ENCODE measurements around the gene RFTN1.

The RFTN1 gene

GRCh38 chr3:16468002-16468335 is 45.5 kb downstream of the RFTN1 start:
- no peak for DNase-seq (ENCODE audit: low read depth in 2 of 2, low spot score in 1 of 2)

- DNase-seq (ENCODE audit: low read depth in 2 of 2, low spot score in 1 of 2), result no peak
Observed at GRCh38 chr3:16467393-16467792, 46.1 kb downstream of the RFTN1 start.

DNA sequence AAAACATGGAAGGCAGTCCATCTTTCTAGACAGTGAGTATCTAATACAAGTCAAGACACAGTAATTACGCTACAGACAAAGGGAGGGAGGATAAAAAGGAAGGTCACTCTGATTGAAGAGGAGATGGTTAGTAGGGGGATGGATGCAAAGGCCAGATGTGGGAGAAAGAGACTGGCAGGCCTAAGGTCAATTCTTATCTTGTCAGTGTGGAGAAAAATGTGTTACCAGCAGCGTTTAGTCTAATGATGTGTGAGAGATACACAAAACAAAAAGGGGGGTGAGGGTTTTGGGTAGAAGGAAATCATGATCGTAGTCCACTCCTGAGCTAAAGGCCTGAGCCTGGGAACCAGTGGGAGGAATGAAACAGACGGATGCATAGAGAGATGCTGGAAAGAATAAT is 46.7 kb downstream of the RFTN1 start:
- no peak for DNase-seq (ENCODE audit: low read depth in 2 of 2, low spot score in 1 of 2)

DNA sequence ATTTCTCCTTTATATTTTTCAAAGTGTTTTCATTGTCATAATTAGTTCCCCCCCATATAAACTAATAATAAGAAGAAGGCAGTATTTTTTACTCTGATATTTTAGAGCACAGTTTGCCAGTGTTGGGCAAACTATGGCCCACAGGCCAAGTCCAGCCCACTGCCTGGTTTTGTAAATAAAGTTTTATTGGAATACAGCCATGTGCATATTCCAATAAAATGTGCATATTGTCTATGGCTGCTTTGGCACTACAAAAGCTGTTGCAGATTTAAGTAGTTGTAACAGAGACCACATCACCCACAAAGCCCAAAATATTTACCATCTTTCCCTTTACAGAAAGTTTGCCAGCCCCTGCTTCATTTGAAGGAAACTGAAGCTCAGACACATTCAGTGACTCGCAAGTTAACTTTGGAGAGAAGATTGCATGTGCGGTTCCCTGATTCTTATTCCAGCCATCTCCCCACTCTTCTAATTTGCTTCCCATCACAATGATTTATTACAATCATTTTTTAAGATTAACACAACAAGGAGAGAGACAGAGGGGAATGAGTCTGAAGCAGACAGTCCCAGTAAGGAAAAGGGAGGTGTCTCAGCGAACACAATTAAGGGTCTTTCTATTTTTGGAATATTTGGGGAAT is 48.9 kb downstream of the RFTN1 start:
- DNase-seq (ENCODE audit: low read depth in 2 of 2, low spot score in 1 of 2), result no peak

DNA sequence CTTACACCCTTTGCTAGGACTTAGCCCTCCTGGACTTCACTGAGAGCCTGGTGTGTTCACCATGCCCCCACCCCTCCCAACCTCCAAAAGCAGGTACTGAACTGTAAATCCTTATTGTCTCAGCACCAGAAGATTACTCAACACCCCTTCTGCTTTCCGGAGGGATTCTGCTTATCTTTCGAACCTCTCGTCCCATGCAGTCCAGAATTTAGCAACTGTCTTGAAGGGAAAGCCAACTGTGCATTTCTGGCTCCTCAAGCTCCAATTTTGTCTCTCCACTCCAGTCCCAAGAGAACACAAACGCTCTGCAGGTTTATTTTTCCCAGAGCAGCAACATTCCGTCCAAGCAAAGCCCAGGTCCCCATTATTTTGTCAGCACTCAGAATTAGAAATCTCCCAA is 49.6 kb downstream of the RFTN1 start:
- no peak for DNase-seq (ENCODE audit: low read depth in 2 of 2, low spot score in 1 of 2)

GRCh38 chr3:16463119-16463518 is 50.4 kb downstream of the RFTN1 start:
- no peak for DNase-seq (ENCODE audit: low read depth in 2 of 2, low spot score in 1 of 2)

DNA sequence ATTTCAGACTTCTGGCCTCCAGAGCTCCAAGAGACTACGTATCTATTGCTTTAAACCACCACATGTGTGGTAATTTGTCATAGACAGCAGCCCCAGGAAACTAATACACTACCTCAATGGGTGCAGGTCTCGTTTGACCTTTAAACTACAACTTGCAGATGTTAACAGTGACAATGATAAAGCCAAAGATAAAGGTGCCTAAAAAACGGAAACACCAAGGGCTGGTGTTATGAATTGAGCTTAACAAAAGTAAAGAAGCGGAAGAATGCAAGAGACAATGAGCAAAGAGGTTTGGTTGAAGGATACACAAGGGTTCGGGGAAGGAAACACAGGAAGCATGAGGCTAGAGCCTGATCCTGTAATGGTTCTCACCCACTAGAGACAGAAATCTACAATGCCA is 50.8 kb downstream of the RFTN1 start:
- no peak for DNase-seq (ENCODE audit: low read depth in 2 of 2, low spot score in 1 of 2)

DNA sequence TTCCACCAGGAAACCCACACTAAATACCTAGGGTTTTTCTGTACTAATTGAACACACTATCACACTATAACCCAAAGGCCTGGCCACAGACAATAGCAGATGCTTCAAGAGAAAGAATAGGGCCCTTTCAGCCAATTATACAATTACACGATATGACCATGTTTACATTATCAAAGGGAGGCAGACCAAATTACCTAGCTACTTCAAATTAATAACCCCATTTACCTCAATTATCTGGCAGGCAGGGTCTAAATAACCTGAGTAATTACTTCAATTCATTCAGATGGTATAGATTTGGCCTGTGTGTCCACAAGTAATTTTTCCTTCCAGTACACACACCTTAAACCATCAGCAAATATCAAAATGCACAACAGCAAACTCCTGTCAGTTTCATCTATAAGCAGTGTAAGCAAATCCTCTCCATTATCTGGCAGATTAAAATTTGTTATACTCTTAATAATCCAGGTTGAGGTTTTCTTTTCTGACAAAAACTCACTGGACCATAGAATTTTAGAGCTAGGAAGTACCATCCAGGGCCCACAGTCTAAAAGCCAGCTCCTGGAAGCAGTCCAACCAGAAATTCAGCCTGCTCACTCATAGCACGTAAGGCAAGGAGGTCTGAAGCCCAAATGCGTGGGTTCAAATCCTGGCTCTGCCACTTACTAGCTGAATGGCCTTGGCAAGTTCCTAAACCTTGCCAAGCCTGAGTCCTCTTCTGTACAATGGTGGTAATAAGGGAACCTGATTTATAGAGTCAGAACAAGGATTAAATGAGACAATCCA is 51.8 kb downstream of the RFTN1 start:
- DNase-seq (ENCODE audit: low read depth in 2 of 2, low spot score in 1 of 2), result no peak

DNA sequence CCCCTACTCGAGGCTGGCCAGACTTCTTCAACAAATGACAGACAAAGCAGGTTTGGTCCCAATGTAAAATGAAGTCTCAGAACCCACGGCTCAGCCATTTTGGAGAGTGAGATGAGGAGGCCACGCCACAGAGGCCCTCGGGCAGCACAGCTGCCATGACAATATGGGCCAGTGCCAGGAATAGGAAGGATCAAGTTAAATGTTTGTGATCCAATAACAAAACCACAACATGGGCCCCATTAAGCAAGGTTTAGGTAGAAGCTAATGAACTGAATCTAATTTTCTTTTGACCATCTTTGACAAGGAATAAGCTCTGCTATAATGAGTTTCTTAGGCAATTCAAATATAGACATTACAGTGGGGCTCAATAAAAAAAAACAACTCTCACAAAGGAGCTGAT is 52.6 kb downstream of the RFTN1 start:
- DNase-seq (ENCODE audit: low read depth in 2 of 2, low spot score in 1 of 2), result no peak

DNA sequence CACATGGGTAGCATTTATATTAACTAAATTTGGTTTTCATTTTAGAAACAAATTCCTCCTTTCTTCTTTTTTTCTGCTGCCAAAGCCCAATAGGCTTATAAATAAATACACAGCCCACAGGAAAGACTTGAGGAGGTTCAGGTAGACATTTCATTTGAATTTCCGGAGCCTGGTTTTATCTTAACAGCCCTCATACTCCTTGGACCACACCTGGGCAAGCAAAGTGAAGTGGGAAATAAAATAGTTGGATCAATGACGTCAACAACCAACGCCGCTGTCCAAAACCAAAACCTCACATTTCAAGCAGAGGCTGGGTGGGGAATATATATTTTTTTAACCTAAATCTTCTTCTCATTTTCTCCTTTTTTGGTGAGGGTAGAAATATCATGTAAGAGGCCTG is 53.2 kb downstream of the RFTN1 start:
- DNase-seq (ENCODE audit: low read depth in 2 of 2, low spot score in 1 of 2), result no peak

DNA sequence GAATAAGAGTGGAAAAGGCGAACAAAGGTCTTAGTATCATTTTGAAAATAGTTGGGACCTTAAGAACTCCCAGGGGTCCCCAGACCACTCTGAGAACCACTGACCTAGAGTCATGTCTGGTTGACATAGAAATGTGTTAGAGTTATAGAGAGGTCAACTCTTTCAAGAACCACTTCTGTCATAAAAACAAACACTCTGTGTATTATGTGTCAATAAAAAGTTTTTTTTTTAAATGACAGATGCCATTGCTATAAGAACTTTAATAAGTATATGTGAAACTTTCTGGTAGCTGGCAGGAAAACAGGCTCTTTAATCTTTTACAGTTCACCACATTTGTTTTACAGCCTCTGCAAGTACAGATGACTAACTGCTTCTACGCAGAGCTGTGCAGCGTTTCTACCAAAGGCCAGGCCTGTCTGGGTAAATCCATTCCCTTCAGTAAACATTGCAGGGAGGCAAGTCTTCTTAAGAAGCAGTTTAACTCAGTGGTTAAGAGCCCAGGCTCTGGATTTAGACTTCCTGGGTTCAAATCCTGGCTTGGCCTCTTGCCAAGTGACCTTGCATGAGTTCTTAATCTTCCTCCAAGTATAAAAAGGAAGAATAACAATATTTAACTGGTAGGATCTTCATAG is 56.6 kb downstream of the RFTN1 start:
- no peak for DNase-seq (ENCODE audit: low read depth in 2 of 2, low spot score in 1 of 2)

GRCh38 chr3:16455966-16456365 is 57.5 kb downstream of the RFTN1 start:
- no peak for DNase-seq (ENCODE audit: low read depth in 2 of 2, low spot score in 1 of 2)

- DNase-seq (ENCODE audit: low read depth in 2 of 2, low spot score in 1 of 2), result no peak
Observed at GRCh38 chr3:16455001-16455400, 58.5 kb downstream of the RFTN1 start.

GRCh38 chr3:16452261-16452660 is 61.2 kb downstream of the RFTN1 start:
- no peak for DNase-seq (ENCODE audit: low read depth in 2 of 2, low spot score in 1 of 2)

DNA sequence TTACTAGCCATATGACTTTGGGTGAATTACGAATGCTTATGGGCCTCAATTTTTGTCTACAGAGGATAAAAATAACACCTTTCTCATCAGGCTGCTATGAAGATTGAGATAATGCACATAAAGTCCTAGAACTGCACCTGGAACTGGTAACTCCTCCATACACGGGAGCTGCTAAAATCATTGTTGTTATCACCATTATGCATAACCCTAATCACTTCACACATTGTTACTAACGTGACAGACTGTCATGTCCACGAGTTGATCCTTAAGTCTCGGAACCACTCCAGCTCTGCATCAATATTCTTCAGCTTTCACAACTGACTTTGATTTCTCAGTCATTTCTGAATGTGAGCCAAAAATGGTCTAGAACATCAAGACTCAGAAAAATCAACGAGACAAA is 64.1 kb downstream of the RFTN1 start:
- DNase-seq (ENCODE audit: low read depth in 2 of 2, low spot score in 1 of 2), result no peak

DNA sequence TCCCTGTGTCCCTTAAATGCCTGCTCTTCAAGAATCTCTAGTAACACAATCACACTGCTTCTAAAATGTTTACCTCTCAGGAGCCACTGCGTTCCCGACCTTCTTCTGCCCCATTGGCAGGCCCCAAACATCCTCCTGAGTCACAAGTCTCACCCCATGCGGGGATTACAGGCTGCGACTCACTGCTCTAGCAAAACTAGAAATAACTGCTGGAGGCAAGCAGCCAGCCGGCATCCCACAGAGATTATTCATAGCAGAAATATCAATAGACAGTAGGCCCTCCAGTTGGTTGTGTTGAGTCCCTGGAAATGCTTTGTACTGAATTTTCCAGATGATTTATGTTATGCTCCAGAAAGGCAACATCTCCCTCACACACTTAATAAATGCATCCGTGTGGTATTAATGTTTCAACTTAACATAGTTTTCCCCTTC is 64.8 kb downstream of the RFTN1 start:
- DNase-seq (ENCODE audit: low read depth in 2 of 2, low spot score in 1 of 2), result no peak

GRCh38 chr3:16447135-16447534 is 66.4 kb downstream of the RFTN1 start:
- DNase-seq (ENCODE audit: low read depth in 2 of 2, low spot score in 1 of 2), result no peak

- no peak for DNase-seq (ENCODE audit: low read depth in 2 of 2, low spot score in 1 of 2)
Observed at GRCh38 chr3:16444344-16444743, 69.2 kb downstream of the RFTN1 start.

DNA sequence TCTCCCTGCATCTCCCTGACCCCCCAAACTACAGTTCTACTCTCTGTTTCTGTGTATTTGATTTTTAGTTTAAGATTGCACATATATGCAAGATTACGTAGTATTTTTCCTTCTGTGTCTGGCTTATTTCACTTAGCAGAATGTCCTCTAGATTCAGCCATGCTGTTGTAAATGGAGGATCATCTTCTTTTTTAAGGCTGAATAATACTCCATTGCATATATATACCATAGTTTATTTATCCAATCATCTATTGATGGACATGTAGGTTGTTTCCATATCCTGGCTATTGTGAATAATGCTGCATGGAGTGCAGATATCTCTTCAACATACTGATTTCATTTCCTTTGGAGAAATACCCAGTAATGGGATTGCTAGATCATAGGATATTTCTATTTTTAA is 70.8 kb downstream of the RFTN1 start:
- no peak for DNase-seq (ENCODE audit: low read depth in 2 of 2, low spot score in 1 of 2)

- DNase-seq (ENCODE audit: low read depth in 2 of 2, low spot score in 1 of 2), result no peak
Observed at GRCh38 chr3:16441371-16441875, 72.1 kb downstream of the RFTN1 start.

- no peak for DNase-seq (ENCODE audit: low read depth in 2 of 2, low spot score in 1 of 2)
Observed at GRCh38 chr3:16439848-16440708, 73.4 kb downstream of the RFTN1 start.
